Type B pancreatic cell (in vitro differentiated cells): ENCODE measurements around the gene AP4B1. TPM values are rescaled to one million over a fixed set of nuclear protein-coding genes. Genes with fewer than 3 reads are reported as not detected.

Experiments used
- DNase-seq: peaks from one replicate; pipeline ENCODE4 v3.0.0; 2021; ENCODE audit warnings: mixed read lengths; ENCODE audit not compliant: unreplicated experiment; ENCODE audit errors: extremely low spot score
- H3K27ac Mint-ChIP-seq: 2 replicates; pipeline ENCODE4 v1.8.0; 2021; ENCODE audit warnings: mild to moderate bottlenecking, mixed read lengths
- H3K27me3 Mint-ChIP-seq: 2 replicates; pipeline ENCODE4 v1.8.0; 2021; ENCODE audit warnings: mixed read lengths
- H3K36me3 Mint-ChIP-seq: 2 replicates; pipeline ENCODE4 v1.8.0; 2021; ENCODE audit warnings: mixed read lengths
- H3K4me1 Mint-ChIP-seq: one replicate; pipeline ENCODE4 v1.8.0; 2021; ENCODE audit warnings: mixed read lengths; ENCODE audit not compliant: unreplicated experiment
- H3K4me3 Mint-ChIP-seq: 2 replicates; pipeline ENCODE4 v1.8.0; 2021; ENCODE audit warnings: mild to moderate bottlenecking, mixed read lengths
- H3K9me3 Mint-ChIP-seq: 2 replicates; pipeline ENCODE4 v1.8.0; 2021; ENCODE audit warnings: mixed read lengths
- total RNA-seq: library from RNA; stranded (reverse); gene quantifications from 2 replicates; pipeline ENCODE4 v1.2.1, GENCODE V29; 2021; ENCODE audit warnings: low replicate concordance
- TF ChIP-seq, protein P1 (sequence below): fragments of 200-600 bp; sonication (generic); conservative IDR thresholded peaks from 2 replicates; pipeline ENCODE4 v1.5.0; 2021; ENCODE audit warnings: antibody characterized with exemption, mild to moderate bottlenecking

AP4B1 gene
- total RNA-seq, 1 donor from 2014 or later = 22.4 TPM

DNA sequence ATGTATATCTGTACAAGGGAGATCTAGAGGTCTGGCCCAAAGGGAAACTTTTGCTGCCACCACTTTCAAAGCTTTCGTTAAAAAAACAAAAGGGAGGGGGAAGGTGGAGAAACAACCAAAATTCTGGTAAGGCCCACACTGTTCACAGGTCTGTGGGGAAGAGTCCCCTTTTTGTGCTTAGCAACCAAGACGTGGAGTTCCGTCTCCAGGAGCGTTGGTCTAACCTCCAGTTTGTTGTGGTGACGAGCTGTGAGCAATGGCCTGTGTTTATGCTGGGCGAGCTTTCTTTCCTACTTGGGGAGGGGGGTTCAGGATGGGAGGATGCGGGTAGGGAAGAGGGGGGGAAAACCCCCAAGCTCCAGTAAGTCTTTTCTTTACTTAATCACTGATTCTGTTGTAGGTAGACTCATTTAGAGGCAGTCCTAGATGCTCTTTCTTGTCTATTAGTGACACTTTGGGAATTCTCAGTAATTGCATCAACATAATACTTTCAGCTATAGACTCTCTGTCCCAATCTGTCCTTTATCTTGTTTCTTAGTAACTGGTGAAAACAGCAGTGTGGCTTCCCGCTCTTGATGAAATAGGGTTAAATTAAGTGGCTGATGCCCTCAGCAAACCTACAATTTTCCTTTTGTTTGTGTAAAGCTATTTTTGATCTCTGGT, 26.0 kb upstream of the AP4B1 start:
- H3K36me3 Mint-ChIP-seq = no peaks in the 10 kb centered on the region
- no peak for DNase-seq
- H3K4me3 Mint-ChIP-seq = peak overlapping the region; percentile 97
- H3K27ac Mint-ChIP-seq = peak overlapping the region; percentile 98
- TF ChIP-seq, protein P1, sequence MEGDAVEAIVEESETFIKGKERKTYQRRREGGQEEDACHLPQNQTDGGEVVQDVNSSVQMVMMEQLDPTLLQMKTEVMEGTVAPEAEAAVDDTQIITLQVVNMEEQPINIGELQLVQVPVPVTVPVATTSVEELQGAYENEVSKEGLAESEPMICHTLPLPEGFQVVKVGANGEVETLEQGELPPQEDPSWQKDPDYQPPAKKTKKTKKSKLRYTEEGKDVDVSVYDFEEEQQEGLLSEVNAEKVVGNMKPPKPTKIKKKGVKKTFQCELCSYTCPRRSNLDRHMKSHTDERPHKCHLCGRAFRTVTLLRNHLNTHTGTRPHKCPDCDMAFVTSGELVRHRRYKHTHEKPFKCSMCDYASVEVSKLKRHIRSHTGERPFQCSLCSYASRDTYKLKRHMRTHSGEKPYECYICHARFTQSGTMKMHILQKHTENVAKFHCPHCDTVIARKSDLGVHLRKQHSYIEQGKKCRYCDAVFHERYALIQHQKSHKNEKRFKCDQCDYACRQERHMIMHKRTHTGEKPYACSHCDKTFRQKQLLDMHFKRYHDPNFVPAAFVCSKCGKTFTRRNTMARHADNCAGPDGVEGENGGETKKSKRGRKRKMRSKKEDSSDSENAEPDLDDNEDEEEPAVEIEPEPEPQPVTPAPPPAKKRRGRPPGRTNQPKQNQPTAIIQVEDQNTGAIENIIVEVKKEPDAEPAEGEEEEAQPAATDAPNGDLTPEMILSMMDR = no peak
- peaks cover 42% of the 10 kb centered on the region for H3K4me1 Mint-ChIP-seq
- H3K27me3 Mint-ChIP-seq = no peaks in the 10 kb centered on the region
- H3K9me3 Mint-ChIP-seq = no peaks in the 10 kb centered on the region

DNA sequence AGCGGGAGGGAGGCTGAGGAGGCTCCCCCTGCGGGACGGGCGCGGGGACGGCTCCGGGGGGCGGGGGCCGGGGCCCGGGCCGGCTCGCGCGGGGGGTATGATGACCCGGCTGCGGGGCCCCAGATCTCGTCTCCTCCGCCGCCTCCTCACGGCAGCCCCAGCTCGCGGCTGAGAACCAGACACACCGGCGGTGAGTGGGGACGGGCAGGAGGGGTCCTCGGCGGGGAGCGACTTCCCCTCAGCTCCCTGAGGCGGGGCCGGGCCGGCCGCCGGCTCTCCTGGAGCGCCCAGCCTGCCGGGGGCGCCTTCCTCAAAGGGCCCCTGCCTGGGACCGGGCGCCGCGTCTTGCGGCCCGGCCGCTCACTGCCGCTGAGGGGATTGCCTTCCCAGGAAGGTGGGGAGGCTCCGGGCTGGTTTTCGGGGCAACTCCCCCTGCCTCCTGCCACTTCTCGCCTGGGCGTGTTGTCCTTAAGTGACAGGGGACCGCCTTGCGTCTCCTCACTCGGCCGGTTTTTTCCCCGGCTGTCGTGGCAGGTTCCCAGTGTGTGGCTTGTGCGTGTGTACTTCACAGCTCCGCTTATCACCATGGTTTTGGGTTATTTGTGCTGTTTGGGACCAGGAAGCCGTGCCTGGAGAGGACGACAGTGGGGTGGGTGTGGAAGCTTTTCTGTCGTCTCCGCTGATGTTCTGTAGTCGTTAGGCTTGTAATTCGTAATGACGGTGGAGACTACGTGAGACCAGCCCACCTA, 25.3 kb upstream of the AP4B1 start:
- H3K27ac Mint-ChIP-seq = peak overlapping the region; percentile 98
- no peaks in the 10 kb centered on the region for H3K36me3 Mint-ChIP-seq
- peaks cover 42% of the 10 kb centered on the region for H3K4me1 Mint-ChIP-seq
- H3K4me3 Mint-ChIP-seq = peak overlapping the region; percentile 97
- no peaks in the 10 kb centered on the region for H3K27me3 Mint-ChIP-seq
- TF ChIP-seq, protein P1 = peak; percentile 23
- DNase-seq = no peak
- no peaks in the 10 kb centered on the region for H3K9me3 Mint-ChIP-seq

- H3K27me3 Mint-ChIP-seq = peaks cover 6% of the 10 kb centered on the region
- no peaks in the 10 kb centered on the region for H3K36me3 Mint-ChIP-seq
- no peaks in the 10 kb centered on the region for H3K9me3 Mint-ChIP-seq
- H3K27ac Mint-ChIP-seq = peak within 1 kb of the TSS; percentile 99
- peak; percentile 94 for DNase-seq
- H3K4me1 Mint-ChIP-seq = peaks cover 39% of the 10 kb centered on the region
- H3K4me3 Mint-ChIP-seq = peak within 1 kb of the TSS; percentile 98
- TF ChIP-seq, protein P1 = no peak
These were observed 24.5 kb upstream of the AP4B1 start, which contains the start of gene HIPK1 for GRCh38 chr1:113928941-113929749. HIPK1 (plus strand) TSS chr1:113929324.

DNA sequence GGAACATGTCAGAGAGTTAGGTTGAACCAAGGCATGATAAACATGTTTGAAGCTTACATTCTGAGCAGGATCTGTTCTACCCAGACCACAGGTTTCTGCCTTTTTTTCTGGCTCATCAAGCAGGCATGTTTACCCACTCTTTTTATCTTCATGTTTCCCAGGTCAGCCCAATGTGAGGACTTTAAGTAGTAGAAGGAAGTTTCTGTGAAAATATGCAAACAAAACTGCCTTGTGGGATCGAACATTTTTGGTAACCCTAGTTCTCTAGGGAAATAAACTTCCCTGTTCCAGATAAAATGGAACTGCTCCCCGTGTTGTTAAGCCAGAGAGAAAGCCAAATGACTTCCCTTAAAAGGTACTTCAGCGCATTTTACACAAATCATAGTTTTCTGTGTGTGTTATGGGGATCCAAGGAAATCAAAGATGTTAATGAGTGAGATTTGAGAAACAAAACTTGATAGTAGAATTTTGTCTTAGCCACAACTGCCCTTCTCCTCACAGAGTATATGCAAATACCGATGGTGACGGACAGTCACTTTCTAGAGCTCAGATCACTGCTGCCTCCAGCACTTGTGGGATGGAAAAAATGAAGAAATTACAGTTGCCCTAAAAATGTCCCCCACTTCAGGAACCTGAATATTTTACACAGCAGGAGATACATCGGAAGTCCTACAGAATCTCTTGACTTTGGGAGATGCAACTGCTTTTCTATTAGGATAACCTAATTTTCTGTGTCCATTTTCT, 23.8 kb upstream of the AP4B1 start:
- Mint-ChIP-seq H3K27ac (peak overlapping the region; percentile 99), H3K27me3 (peaks cover 11% of the 10 kb centered on the region), H3K4me1 (peaks cover 31% of the 10 kb centered on the region), H3K9me3 (no peaks in the 10 kb centered on the region), H3K4me3 (peak overlapping the region; percentile 98), H3K36me3 (no peaks in the 10 kb centered on the region)
- TF ChIP-seq, protein P1 = no peak
- no peak for DNase-seq

- TF ChIP-seq, protein P1 = no peak
- Mint-ChIP-seq H3K27ac (no peak overlapping the region), H3K4me3 (no peak overlapping the region), H3K9me3 (no peaks in the 10 kb centered on the region), H3K4me1 (peaks cover 9% of the 10 kb centered on the region), H3K27me3 (peaks cover 19% of the 10 kb centered on the region), H3K36me3 (no peaks in the 10 kb centered on the region)
- no peak for DNase-seq
These were observed 19.9 kb upstream of the AP4B1 start for GRCh38 chr1:113924473-113924872.
